Measurements from ENCODE around the gene ATP2B2. TPM values are rescaled to one million over a fixed set of nuclear protein-coding genes. Genes with fewer than 3 reads are reported as not detected.

Gene ATP2B2
- total and polyA plus RNA-seq, 2 of the 8 experiments (the other 6 are each of a cell fraction or from before 2014, with no cell fraction given) = 0.14 to 1.2 TPM

- DNase-seq (ENCODE audit: low read depth in 1 of 2, low spot score in 2 of 2) = no peak
- H3K27ac ChIP-seq (ENCODE audit: low read depth, low read length) = no peak overlapping the region
- H3K9ac ChIP-seq (replicated peaks in 1 of 4; ENCODE audit: extremely low read depth in 1 of 4, low read depth in 3 of 4, low read length in 3 of 4) = no peak overlapping the region; a peak in 1 of 7 replicates
- peaks cover 0 to 5% (median under 1%) of the 10 kb centered on the region in 4 experiments; a peak in 4 of 7 replicates for H3K4me1 ChIP-seq (replicated peaks in 1 of 4; ENCODE audit: control insufficient read depth in 3 of 4, insufficient read depth in 4 of 4, low read length in 3 of 4)
- H3K79me1 ChIP-seq (ENCODE audit: low read depth, low read length) = no peaks in the 10 kb centered on the region
- no peak overlapping the region for H2BK5ac ChIP-seq (ENCODE audit: low read depth, low read length)
- H3K79me2 ChIP-seq (ENCODE audit: control insufficient read depth in 1 of 2, insufficient read depth in 2 of 2, low read length in 2 of 2) = no peaks in the 10 kb centered on the region
- no peak overlapping the region for H3K4me2 ChIP-seq (ENCODE audit: insufficient read depth in 1 of 2, low read depth in 2 of 2, low read length in 2 of 2)
- H3K27me3 ChIP-seq (replicated peaks in 1 of 4; ENCODE audit: control insufficient read depth in 3 of 4, extremely low read depth in 1 of 4, insufficient read depth in 3 of 4, low read length in 3 of 4) = peaks cover 0 to 2% (median 2%) of the 10 kb centered on the region in 4 experiments; a peak in 3 of 7 replicates
- H2BK120ac ChIP-seq (replicated peaks; ENCODE audit: low read depth, low read length) = no peak overlapping the region
- H4K20me1 ChIP-seq (replicated peaks in 1 of 2; ENCODE audit: control insufficient read depth in 1 of 2, insufficient read depth in 2 of 2, low read length in 2 of 2) = no peaks in the 10 kb centered on the region
- H3K36me3 ChIP-seq (ENCODE audit: control insufficient read depth in 2 of 4, insufficient read depth in 4 of 4, low read length in 3 of 4) = no peaks in the 10 kb centered on the region
- no peak overlapping the region for H3K4me3 ChIP-seq (ENCODE audit: extremely low read depth in 1 of 4, insufficient read depth in 2 of 4, low read depth in 3 of 4, low read length in 4 of 4)
- ChIA-PET CTCF (ENCODE audit: partially characterized antibody) (interaction anchor here (0.7 to 1.2 kb wide), 2 partner anchors 11 to 29 kb away, joined by 3 to 4 read pairs; no protein-coding TSS in a partner anchor), POLR2A (ENCODE audit: partially characterized antibody) (no interaction called here)
- no peak overlapping the region for H4K5ac ChIP-seq (ENCODE audit: insufficient read length, low read depth, low read length)
- no peak overlapping the region for H3K56ac ChIP-seq (replicated peaks; ENCODE audit: insufficient read length, low read depth, low read length)
- no peak overlapping the region for H2BK15ac ChIP-seq (ENCODE audit: low read length)
- no peak overlapping the region for H3K14ac ChIP-seq (ENCODE audit: insufficient read length)
- H3K9me3 ChIP-seq (ENCODE audit: insufficient read depth in 2 of 2, low read depth in 1 of 2, low read length in 1 of 2) = no peaks in the 10 kb centered on the region
- no peak overlapping the region for H3K4ac ChIP-seq (replicated peaks; ENCODE audit: insufficient read length, low read depth, low read length)
- H2BK12ac ChIP-seq (ENCODE audit: low read depth, low read length) = no peak overlapping the region
- no peak overlapping the region for H3K23ac ChIP-seq (ENCODE audit: insufficient read length)
- no peak overlapping the region; the same call in 1 of the 2 replicates for H3K18ac ChIP-seq (ENCODE audit: extremely low read depth, low read length)
- no peak overlapping the region for H2BK20ac ChIP-seq (ENCODE audit: low read length)
- no peak overlapping the region for H4K91ac ChIP-seq (replicated peaks; ENCODE audit: insufficient read length, low read length)
- H2AFZ ChIP-seq (ENCODE audit: low read length) = no peak overlapping the region
- 0 out of 2 replicates have a peak overlapping the region, but pooled peaks have one; percentile 28 for H2AK5ac ChIP-seq (ENCODE audit: low read depth, low read length)
- H4K8ac ChIP-seq (ENCODE audit: extremely low read depth, insufficient read depth, low read length) = no peak overlapping the region
- FAIRE-seq = no peak
- H3K23me2 ChIP-seq (ENCODE audit: low read depth, low read length) = 0 out of 2 replicates have a peak, but pooled peaks cover under 1% of the 10 kb centered on the region
- 90% methylated on average over 5 of the region's 6 CpGs; no CpG with 5 or more reads in 1 of the 2 experiments for WGBS, 2 experiments (ENCODE audit: extremely low coverage in 1 of 2, insufficient coverage in 1 of 2, insufficient read length in 1 of 2, insufficient replicate concordance in 2 of 2, low coverage in 1 of 2, low lambda C conversion rate in 2 of 2, missing lambda C conversion rate in 1 of 2)
- TF ChIP-seq CBX8 (IDR thresholded peaks at IDR 0.05; ENCODE audit: borderline replicate concordance, low read depth, low read length) (no peak), POLR2AphosphoS5 (IDR thresholded peaks at IDR 0.05; ENCODE audit: low read depth, low read length) (no peak), JUN (IDR thresholded peaks at IDR 0.05; ENCODE audit: low read depth, low read length) (no peak), CHD1 (IDR thresholded peaks at IDR 0.05; ENCODE audit: low read depth, low read length) (no peak), TAF1 (IDR thresholded peaks at IDR 0.05; ENCODE audit: low read depth, low read length) (no peak), TBP (IDR thresholded peaks at IDR 0.05; ENCODE audit: low read depth, low read length) (no peak), ATF3 (IDR thresholded peaks at IDR 0.05; ENCODE audit: insufficient read depth, low read depth, low read length) (no peak), KDM4A (IDR thresholded peaks at IDR 0.05; ENCODE audit: low read depth, low read length, severe bottlenecking) (no peak), SP4 (IDR thresholded peaks at IDR 0.05; ENCODE audit: low read length) (no peak), SP2 (IDR thresholded peaks at IDR 0.05; ENCODE audit: low read length) (no peak), KDM1A (IDR thresholded peaks at IDR 0.05; ENCODE audit: borderline replicate concordance, low read length) (no peak), BCL11A (IDR thresholded peaks at IDR 0.05; ENCODE audit: low read depth in 2 of 2, low read length in 2 of 2) (no peak)
- TF ChIP-seq, protein P1, sequence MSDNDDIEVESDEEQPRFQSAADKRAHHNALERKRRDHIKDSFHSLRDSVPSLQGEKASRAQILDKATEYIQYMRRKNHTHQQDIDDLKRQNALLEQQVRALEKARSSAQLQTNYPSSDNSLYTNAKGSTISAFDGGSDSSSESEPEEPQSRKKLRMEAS (IDR thresholded peaks at IDR 0.05) = no peak
These were observed 5.5 kb upstream of the ATP2B2 start for GRCh38 chr3:10510743-10511432.

Data from H1 (cell line).